Measurements from ENCODE around the gene RILPL2. TPM values are rescaled to one million over a fixed set of nuclear protein-coding genes. Genes with fewer than 3 reads are reported as not detected.

Gene RILPL2
- total and polyA plus RNA-seq, 2 of the 13 experiments (the other 11 are each of a cell fraction or from before 2014, with no cell fraction given): 2.7 to 8.1 TPM

- TF ChIP-seq SNAI1 (CRISPR knock-in tag; IDR thresholded peaks at IDR 0.05; ENCODE audit: borderline replicate concordance) (peak; percentile 71; the same call in 1 of the 2 replicates), ZNF7 (CRISPR knock-in tag; IDR thresholded peaks at IDR 0.05) (no peak), ATF2 (CRISPR knock-in tag; IDR thresholded peaks at IDR 0.05) (0 out of 2 replicates have a peak, but pooled peaks have one; percentile 21), KLF13 (CRISPR knock-in tag; IDR thresholded peaks at IDR 0.05) (0 out of 2 replicates have a peak, but pooled peaks have one; percentile 51), HCFC1 (IDR thresholded peaks at IDR 0.05; ENCODE audit: low read depth, low read length) (peak; percentile 28; the same call in 1 of the 2 replicates), ZNF614 (CRISPR knock-in tag; IDR thresholded peaks at IDR 0.05; ENCODE audit: borderline replicate concordance) (no peak), RBAK (CRISPR knock-in tag; IDR thresholded peaks at IDR 0.05) (no peak), ATF7-NPFF (CRISPR knock-in tag; IDR thresholded peaks at IDR 0.05; ENCODE audit: low read depth) (peak; percentile 66), ZNF331 (CRISPR knock-in tag; IDR thresholded peaks at IDR 0.05) (peak; percentile 66; the same call in 1 of the 2 replicates), DNMT1 (CRISPR knock-in tag; IDR thresholded peaks at IDR 0.05) (peak; percentile 91; the same call in 1 of the 2 replicates), ZBTB21 (CRISPR knock-in tag; IDR thresholded peaks at IDR 0.05) (no peak), ZNF205 (CRISPR knock-in tag; IDR thresholded peaks at IDR 0.05) (no peak; the same call in 1 of the 2 replicates), SNAPC2 (CRISPR knock-in tag; IDR thresholded peaks at IDR 0.05) (no peak), CBX2 (IDR thresholded peaks at IDR 0.05; ENCODE audit: low read depth, low read length) (no peak), CBX2 (CRISPR knock-in tag; IDR thresholded peaks at IDR 0.05; ENCODE audit: low read depth) (no peak), ZNF317 (CRISPR knock-in tag; IDR thresholded peaks at IDR 0.05) (no peak; the same call in none of the 2 replicates), CCDC6 (CRISPR knock-in tag; IDR thresholded peaks at IDR 0.05) (peak; percentile 64; the same call in 1 of the 2 replicates), HNRNPLL (IDR thresholded peaks at IDR 0.05; ENCODE audit: low read depth, low read length, poor library complexity, severe bottlenecking) (peak; percentile 50), ZSCAN29 (CRISPR knock-in tag; conservative IDR thresholded peaks at IDR 0.05) (no peak), ZNF629 (CRISPR knock-in tag; conservative IDR thresholded peaks at IDR 0.05) (peak; percentile 12; the same call in 1 of the 2 replicates), TOPORS (CRISPR knock-in tag; IDR thresholded peaks at IDR 0.05) (peak; percentile 61), HOXA5 (CRISPR knock-in tag; IDR thresholded peaks at IDR 0.05) (peak; percentile 62; the same call in 1 of the 2 replicates), ZNF740 (CRISPR knock-in tag; IDR thresholded peaks at IDR 0.05) (0 out of 2 replicates have a peak, but pooled peaks have one; percentile 42), SALL1 (CRISPR knock-in tag; IDR thresholded peaks at IDR 0.05) (peak; percentile 94), HOXD1 (CRISPR knock-in tag; IDR thresholded peaks at IDR 0.05) (peak; percentile 41; the same call in 1 of the 2 replicates)
- TF ChIP-seq, protein P1, sequence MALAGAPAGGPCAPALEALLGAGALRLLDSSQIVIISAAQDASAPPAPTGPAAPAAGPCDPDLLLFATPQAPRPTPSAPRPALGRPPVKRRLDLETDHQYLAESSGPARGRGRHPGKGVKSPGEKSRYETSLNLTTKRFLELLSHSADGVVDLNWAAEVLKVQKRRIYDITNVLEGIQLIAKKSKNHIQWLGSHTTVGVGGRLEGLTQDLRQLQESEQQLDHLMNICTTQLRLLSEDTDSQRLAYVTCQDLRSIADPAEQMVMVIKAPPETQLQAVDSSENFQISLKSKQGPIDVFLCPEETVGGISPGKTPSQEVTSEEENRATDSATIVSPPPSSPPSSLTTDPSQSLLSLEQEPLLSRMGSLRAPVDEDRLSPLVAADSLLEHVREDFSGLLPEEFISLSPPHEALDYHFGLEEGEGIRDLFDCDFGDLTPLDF (CRISPR knock-in tag; IDR thresholded peaks at IDR 0.05): peak; percentile 67; the same call in 1 of the 2 replicates
Measured at GRCh38 chr12:123457980-123458779, 21.7 kb upstream of the RILPL2 start, which contains the start of gene SNRNP35 (continued).

All from HepG2 (cell line).